Measurements from ENCODE around the gene LAPTM4A. TPM values are rescaled to one million over a fixed set of nuclear protein-coding genes. Genes with fewer than 3 reads are reported as not detected.

The LAPTM4A gene
- total RNA-seq, 1 experiment from 2014 or later = 131 TPM

- peak within 1 kb of the TSS in 1 of 3 experiments; percentile 76; a peak in 2 of 7 replicates for H3K27ac Mint-ChIP-seq
- peaks cover 15 to 22% of the 10 kb centered on the region in 2 experiments for H3K4me1 Mint-ChIP-seq
- Histone ChIP-seq H3T11ph (ENCODE audit: low read length) (no peak within 1 kb of the TSS), H3K18ac (ENCODE audit: insufficient read length, low read depth, low read length) (peak within 1 kb of the TSS; percentile 53), H3K23me2 (ENCODE audit: insufficient read length, low read depth, low read length, poor library complexity, severe bottlenecking) (peaks cover 12% of the 10 kb centered on the region), H3K4me1 (ENCODE audit: insufficient read depth, low read length) (peaks cover 4% of the 10 kb centered on the region; the same call in 1 of the 2 replicates), H3K4me2 (ENCODE audit: insufficient read depth, insufficient read length, low read length) (peak within 1 kb of the TSS; percentile 79), H3K79me1 (ENCODE audit: insufficient read depth, low read depth, low read length, poor library complexity, severe bottlenecking) (no peaks in the 10 kb centered on the region), H4K20me1 (ENCODE audit: control insufficient read depth, insufficient read depth, insufficient read length) (no peaks in the 10 kb centered on the region), H4K5ac (ENCODE audit: insufficient read length, low read depth, low read length) (no peak within 1 kb of the TSS), H2BK120ac (ENCODE audit: low read depth, low read length, poor library complexity, severe bottlenecking) (no peak within 1 kb of the TSS), H3K27me3 (ENCODE audit: insufficient read depth, low read length) (no peaks in the 10 kb centered on the region; the same call in 1 of the 2 replicates), H3K4ac (ENCODE audit: low read depth, low read length) (no peak within 1 kb of the TSS), H3K14ac (ENCODE audit: insufficient read depth, low read length) (peak within 1 kb of the TSS; percentile 83), H2BK5ac (ENCODE audit: insufficient read length, low read length) (no peak within 1 kb of the TSS), H3K9ac (ENCODE audit: extremely low read depth, insufficient read length, low read length) (peak within 1 kb of the TSS; percentile 30), H3K23ac (ENCODE audit: insufficient read length, low read depth, low read length) (no peak within 1 kb of the TSS), H3K56ac (ENCODE audit: insufficient read length, low read depth, low read length) (no peak within 1 kb of the TSS), H3K79me2 (ENCODE audit: insufficient read depth, low read length) (no peaks in the 10 kb centered on the region), H3K27ac (ENCODE audit: insufficient read length, low read depth, low read length) (no peak within 1 kb of the TSS), H3K9me3 (ENCODE audit: control insufficient read depth, low read depth, low read length) (no peaks in the 10 kb centered on the region), H2AK5ac (ENCODE audit: insufficient read length, low read length) (no peak within 1 kb of the TSS), H4K8ac (replicated peaks; ENCODE audit: insufficient read length, low read depth, low read length) (no peak within 1 kb of the TSS), H4K91ac (ENCODE audit: insufficient read length, low read depth, low read length) (no peak within 1 kb of the TSS), H2BK15ac (ENCODE audit: low read depth, low read length) (no peak within 1 kb of the TSS), H2BK12ac (ENCODE audit: insufficient read length, low read depth, low read length) (no peak within 1 kb of the TSS), H2AFZ (ENCODE audit: low read length) (no peak within 1 kb of the TSS), H2BK20ac (ENCODE audit: low read depth, low read length, poor library complexity, severe bottlenecking) (no peak within 1 kb of the TSS)
- H3K36me3 Mint-ChIP-seq (ENCODE audit: insufficient read depth in 1 of 3, low read depth in 3 of 3) = peaks cover 0 to 6% (median 5%) of the 10 kb centered on the region in 3 experiments; a peak in 5 of 7 replicates
- peaks cover 6 to 8% of the 10 kb centered on the region in 2 experiments; a peak in 4 of 5 replicates for H3K9me3 Mint-ChIP-seq
- TF ChIP-seq, protein P1, sequence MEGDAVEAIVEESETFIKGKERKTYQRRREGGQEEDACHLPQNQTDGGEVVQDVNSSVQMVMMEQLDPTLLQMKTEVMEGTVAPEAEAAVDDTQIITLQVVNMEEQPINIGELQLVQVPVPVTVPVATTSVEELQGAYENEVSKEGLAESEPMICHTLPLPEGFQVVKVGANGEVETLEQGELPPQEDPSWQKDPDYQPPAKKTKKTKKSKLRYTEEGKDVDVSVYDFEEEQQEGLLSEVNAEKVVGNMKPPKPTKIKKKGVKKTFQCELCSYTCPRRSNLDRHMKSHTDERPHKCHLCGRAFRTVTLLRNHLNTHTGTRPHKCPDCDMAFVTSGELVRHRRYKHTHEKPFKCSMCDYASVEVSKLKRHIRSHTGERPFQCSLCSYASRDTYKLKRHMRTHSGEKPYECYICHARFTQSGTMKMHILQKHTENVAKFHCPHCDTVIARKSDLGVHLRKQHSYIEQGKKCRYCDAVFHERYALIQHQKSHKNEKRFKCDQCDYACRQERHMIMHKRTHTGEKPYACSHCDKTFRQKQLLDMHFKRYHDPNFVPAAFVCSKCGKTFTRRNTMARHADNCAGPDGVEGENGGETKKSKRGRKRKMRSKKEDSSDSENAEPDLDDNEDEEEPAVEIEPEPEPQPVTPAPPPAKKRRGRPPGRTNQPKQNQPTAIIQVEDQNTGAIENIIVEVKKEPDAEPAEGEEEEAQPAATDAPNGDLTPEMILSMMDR (conservative IDR thresholded peaks at IDR 0.05) = no peak
- H3K27me3 Mint-ChIP-seq (ENCODE audit: low read depth) = peaks cover 23% of the 10 kb centered on the region
- no CpG with 5 or more reads among the region's 87 CpGs for WGBS (ENCODE audit: extremely low coverage, insufficient read length, low lambda C conversion rate)
- peak within 1 kb of the TSS; percentile 71 to 83 for H3K4me3 Mint-ChIP-seq
- peak; percentile 68 for DNase-seq
These were observed 38.9 kb downstream of the LAPTM4A start, which contains the start of gene MATN3 for GRCh38 chr2:20012282-20013125. Gene MATN3 (minus strand): TSS chr2:20012668. CDS start chr2:20012631, 37 bp downstream.

Data from H9 (cell line).